Measurements from ENCODE around the gene ARHGAP22.

Gene ARHGAP22

GRCh38 chr10:48536916-48537890 lies 67.7 kb downstream of the ARHGAP22 start:
- Histone ChIP-seq H3K4me3 (ENCODE audit: low read length in 2 of 2) (no peak overlapping the region), H3K27ac (ENCODE audit: low read depth in 2 of 2, low read length in 2 of 2) (no peak overlapping the region), H3K9me3 (ENCODE audit: control insufficient read depth in 2 of 2, low read length in 2 of 2) (no peaks in the 10 kb centered on the region), H3K27me3 (ENCODE audit: control insufficient read depth in 2 of 2, insufficient read depth in 2 of 2, low read length in 2 of 2) (no peaks in the 10 kb centered on the region), H3K36me3 (ENCODE audit: control insufficient read depth in 2 of 2, insufficient read depth in 2 of 2, low read length in 2 of 2) (no peaks in the 10 kb centered on the region), H3K4me1 (ENCODE audit: control insufficient read depth in 2 of 2, insufficient read depth in 2 of 2, low read length in 2 of 2) (no peaks in the 10 kb centered on the region), H3K9ac (ENCODE audit: low read depth in 1 of 2, low read length in 2 of 2) (no peak overlapping the region)

GRCh38 chr10:48536156-48536500 lies 68.7 kb downstream of the ARHGAP22 start:
- Histone ChIP-seq H3K27me3 (ENCODE audit: control insufficient read depth in 2 of 2, insufficient read depth in 2 of 2, low read length in 2 of 2) (no peaks in the 10 kb centered on the region), H3K4me3 (ENCODE audit: low read length in 2 of 2) (no peak overlapping the region), H3K9me3 (ENCODE audit: control insufficient read depth in 2 of 2, low read length in 2 of 2) (no peaks in the 10 kb centered on the region), H3K27ac (ENCODE audit: low read depth in 2 of 2, low read length in 2 of 2) (no peak overlapping the region), H3K4me1 (ENCODE audit: control insufficient read depth in 2 of 2, insufficient read depth in 2 of 2, low read length in 2 of 2) (no peaks in the 10 kb centered on the region), H3K9ac (ENCODE audit: low read depth in 1 of 2, low read length in 2 of 2) (no peak overlapping the region), H3K36me3 (ENCODE audit: control insufficient read depth in 2 of 2, insufficient read depth in 2 of 2, low read length in 2 of 2) (no peaks in the 10 kb centered on the region)

- H3K9ac ChIP-seq (ENCODE audit: low read depth in 1 of 2, low read length in 2 of 2), result no peak overlapping the region
- H3K4me3 ChIP-seq (ENCODE audit: low read length in 2 of 2), result no peak overlapping the region
- no peak overlapping the region for H3K27ac ChIP-seq (ENCODE audit: low read depth in 2 of 2, low read length in 2 of 2)
- H3K36me3 ChIP-seq (ENCODE audit: control insufficient read depth in 2 of 2, insufficient read depth in 2 of 2, low read length in 2 of 2), result no peaks in the 10 kb centered on the region
- H3K9me3 ChIP-seq (ENCODE audit: control insufficient read depth in 2 of 2, low read length in 2 of 2), result no peaks in the 10 kb centered on the region
- no peaks in the 10 kb centered on the region for H3K27me3 ChIP-seq (ENCODE audit: control insufficient read depth in 2 of 2, insufficient read depth in 2 of 2, low read length in 2 of 2)
- H3K4me1 ChIP-seq (ENCODE audit: control insufficient read depth in 2 of 2, insufficient read depth in 2 of 2, low read length in 2 of 2), result no peaks in the 10 kb centered on the region
Measured at GRCh38 chr10:48535416-48536155, 69.3 kb downstream of the ARHGAP22 start.

DNA sequence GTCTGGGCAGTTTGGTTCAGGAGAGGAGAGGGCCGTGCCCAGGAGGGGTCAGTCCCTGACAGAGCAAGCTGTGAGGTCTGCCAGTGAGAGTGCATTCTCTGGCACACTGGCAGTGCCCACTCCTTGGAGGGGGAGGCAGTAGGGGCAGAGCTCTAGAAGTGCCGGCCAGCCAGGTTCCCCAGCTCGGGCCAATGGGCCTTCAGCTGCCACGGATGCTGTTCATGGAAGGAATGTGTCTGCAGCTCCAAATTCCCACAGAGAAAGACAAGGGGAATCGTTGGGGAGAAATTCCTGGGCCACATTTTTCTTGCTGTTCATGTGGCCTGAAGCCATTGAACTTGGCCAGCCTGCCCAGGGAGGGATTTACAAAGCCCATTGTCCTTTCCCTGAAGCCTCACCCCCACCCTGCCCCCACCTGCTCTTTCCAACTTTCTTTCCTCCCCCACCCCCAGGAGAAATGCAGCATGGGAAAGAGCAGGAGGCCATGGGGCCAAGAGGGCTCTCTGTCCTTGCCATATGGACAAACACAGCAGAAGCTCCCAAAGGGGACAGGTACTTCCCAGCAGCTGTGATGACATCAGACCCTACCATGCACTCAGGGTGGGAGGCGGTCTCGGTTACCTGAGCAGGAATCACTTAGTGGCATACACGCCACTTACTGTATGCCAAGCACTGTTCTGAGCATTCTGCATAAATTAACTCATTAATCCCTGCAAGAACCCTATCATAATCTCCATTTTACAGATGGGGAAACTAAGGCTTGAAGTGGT lies 70.7 kb downstream of the ARHGAP22 start:
- H3K36me3 ChIP-seq (ENCODE audit: control insufficient read depth in 2 of 2, insufficient read depth in 2 of 2, low read length in 2 of 2), result no peaks in the 10 kb centered on the region
- no peak overlapping the region for H3K9ac ChIP-seq (ENCODE audit: low read depth in 1 of 2, low read length in 2 of 2)
- no peaks in the 10 kb centered on the region for H3K27me3 ChIP-seq (ENCODE audit: control insufficient read depth in 2 of 2, insufficient read depth in 2 of 2, low read length in 2 of 2)
- H3K4me1 ChIP-seq (ENCODE audit: control insufficient read depth in 2 of 2, insufficient read depth in 2 of 2, low read length in 2 of 2), result no peaks in the 10 kb centered on the region
- H3K4me3 ChIP-seq (ENCODE audit: low read length in 2 of 2), result no peak overlapping the region
- H3K9me3 ChIP-seq (ENCODE audit: control insufficient read depth in 2 of 2, low read length in 2 of 2), result no peaks in the 10 kb centered on the region
- H3K27ac ChIP-seq (ENCODE audit: low read depth in 2 of 2, low read length in 2 of 2), result no peak overlapping the region

DNA sequence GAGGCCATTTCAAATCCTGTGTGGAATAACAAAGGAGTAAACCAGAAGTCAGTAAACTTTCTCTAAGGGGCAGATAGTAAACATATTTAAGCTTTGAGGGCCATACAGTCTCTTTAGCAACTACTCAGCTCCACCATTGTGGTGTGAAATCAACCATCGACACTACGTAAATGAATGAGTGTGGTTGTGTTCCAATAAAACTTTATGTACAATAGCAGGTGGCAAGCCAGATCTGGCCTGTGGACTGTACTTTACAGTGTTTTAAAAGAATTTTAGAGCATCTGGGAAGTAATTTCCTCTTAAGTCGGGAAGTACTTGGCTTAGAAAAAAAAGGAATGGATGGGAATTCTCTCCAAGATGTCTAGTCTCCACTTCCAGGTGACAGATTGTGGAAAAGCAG lies 71.3 kb downstream of the ARHGAP22 start:
- Histone ChIP-seq H3K4me3 (ENCODE audit: low read length in 2 of 2) (no peak overlapping the region), H3K9me3 (ENCODE audit: control insufficient read depth in 2 of 2, low read length in 2 of 2) (no peaks in the 10 kb centered on the region), H3K4me1 (ENCODE audit: control insufficient read depth in 2 of 2, insufficient read depth in 2 of 2, low read length in 2 of 2) (no peaks in the 10 kb centered on the region), H3K9ac (ENCODE audit: low read depth in 1 of 2, low read length in 2 of 2) (no peak overlapping the region), H3K27me3 (ENCODE audit: control insufficient read depth in 2 of 2, insufficient read depth in 2 of 2, low read length in 2 of 2) (no peaks in the 10 kb centered on the region), H3K36me3 (ENCODE audit: control insufficient read depth in 2 of 2, insufficient read depth in 2 of 2, low read length in 2 of 2) (no peaks in the 10 kb centered on the region), H3K27ac (ENCODE audit: low read depth in 2 of 2, low read length in 2 of 2) (no peak overlapping the region)

DNA sequence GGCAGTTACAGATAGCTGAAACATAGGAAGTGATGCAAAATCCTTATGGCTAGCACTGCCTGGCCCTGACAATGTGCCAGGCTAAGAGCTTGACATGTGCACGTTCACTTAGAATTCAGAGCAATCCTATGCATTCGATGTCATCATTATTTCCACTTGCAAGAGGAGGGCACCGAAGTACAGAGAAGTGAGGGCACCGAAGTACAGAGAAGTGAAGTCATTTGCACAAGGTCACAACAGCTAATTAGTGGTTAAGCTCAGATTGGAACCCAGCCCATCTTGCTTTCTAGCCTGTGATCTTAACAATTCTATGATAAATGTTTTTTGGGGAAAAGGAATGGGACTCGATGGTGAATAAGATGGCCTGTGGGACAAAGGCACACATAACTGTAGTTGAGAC lies 73.4 kb downstream of the ARHGAP22 start:
- Histone ChIP-seq H3K9me3 (ENCODE audit: control insufficient read depth in 2 of 2, low read length in 2 of 2) (no peaks in the 10 kb centered on the region), H3K4me3 (ENCODE audit: low read length in 2 of 2) (no peak overlapping the region), H3K27me3 (ENCODE audit: control insufficient read depth in 2 of 2, insufficient read depth in 2 of 2, low read length in 2 of 2) (no peaks in the 10 kb centered on the region), H3K36me3 (ENCODE audit: control insufficient read depth in 2 of 2, insufficient read depth in 2 of 2, low read length in 2 of 2) (no peaks in the 10 kb centered on the region), H3K4me1 (ENCODE audit: control insufficient read depth in 2 of 2, insufficient read depth in 2 of 2, low read length in 2 of 2) (no peaks in the 10 kb centered on the region), H3K27ac (ENCODE audit: low read depth in 2 of 2, low read length in 2 of 2) (no peak overlapping the region), H3K9ac (ENCODE audit: low read depth in 1 of 2, low read length in 2 of 2) (no peak overlapping the region)

GRCh38 chr10:48529331-48529730 lies 75.5 kb downstream of the ARHGAP22 start:
- Histone ChIP-seq H3K27ac (ENCODE audit: low read depth in 2 of 2, low read length in 2 of 2) (no peak overlapping the region), H3K9ac (ENCODE audit: low read depth in 1 of 2, low read length in 2 of 2) (no peak overlapping the region), H3K4me3 (ENCODE audit: low read length in 2 of 2) (no peak overlapping the region), H3K27me3 (ENCODE audit: control insufficient read depth in 2 of 2, insufficient read depth in 2 of 2, low read length in 2 of 2) (peaks cover 3 to 4% of the 10 kb centered on the region in 2 donors), H3K4me1 (ENCODE audit: control insufficient read depth in 2 of 2, insufficient read depth in 2 of 2, low read length in 2 of 2) (no peaks in the 10 kb centered on the region), H3K36me3 (ENCODE audit: control insufficient read depth in 2 of 2, insufficient read depth in 2 of 2, low read length in 2 of 2) (no peaks in the 10 kb centered on the region), H3K9me3 (ENCODE audit: control insufficient read depth in 2 of 2, low read length in 2 of 2) (no peaks in the 10 kb centered on the region)

DNA sequence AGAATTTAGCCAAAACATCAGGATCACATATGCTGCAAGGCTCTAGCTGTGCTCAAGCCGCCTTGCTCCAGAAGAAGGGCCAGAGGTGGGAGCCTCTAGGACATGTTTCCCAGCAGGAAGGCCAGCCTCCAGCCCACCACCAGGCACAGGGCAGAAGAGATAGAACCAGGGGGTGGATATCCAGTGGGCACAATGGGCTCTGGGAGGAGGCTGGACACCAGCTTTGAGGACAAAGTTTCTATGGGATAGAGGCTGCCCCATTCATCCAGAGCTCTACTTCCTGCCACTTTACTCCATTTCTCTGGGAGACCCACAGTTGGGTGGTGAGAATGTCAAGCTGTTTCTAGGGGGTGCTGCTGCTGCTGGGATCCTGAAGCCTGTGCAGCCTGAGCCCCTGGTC lies 77.1 kb downstream of the ARHGAP22 start:
- Histone ChIP-seq H3K4me1 (ENCODE audit: control insufficient read depth in 2 of 2, insufficient read depth in 2 of 2, low read length in 2 of 2) (peaks cover 0 to 4% of the 10 kb centered on the region in 2 donors), H3K4me3 (ENCODE audit: low read length in 2 of 2) (no peak overlapping the region), H3K27me3 (ENCODE audit: control insufficient read depth in 2 of 2, insufficient read depth in 2 of 2, low read length in 2 of 2) (peaks cover 7 to 8% of the 10 kb centered on the region in 2 donors), H3K27ac (ENCODE audit: low read depth in 2 of 2, low read length in 2 of 2) (no peak overlapping the region), H3K36me3 (ENCODE audit: control insufficient read depth in 2 of 2, insufficient read depth in 2 of 2, low read length in 2 of 2) (no peaks in the 10 kb centered on the region), H3K9me3 (ENCODE audit: control insufficient read depth in 2 of 2, low read length in 2 of 2) (no peaks in the 10 kb centered on the region), H3K9ac (ENCODE audit: low read depth in 1 of 2, low read length in 2 of 2) (no peak overlapping the region)

- Histone ChIP-seq H3K4me3 (ENCODE audit: low read length in 2 of 2) (no peak overlapping the region), H3K27ac (ENCODE audit: low read depth in 2 of 2, low read length in 2 of 2) (no peak overlapping the region), H3K4me1 (ENCODE audit: control insufficient read depth in 2 of 2, insufficient read depth in 2 of 2, low read length in 2 of 2) (peaks cover 0 to 4% of the 10 kb centered on the region in 2 donors), H3K9ac (ENCODE audit: low read depth in 1 of 2, low read length in 2 of 2) (no peak overlapping the region), H3K36me3 (ENCODE audit: control insufficient read depth in 2 of 2, insufficient read depth in 2 of 2, low read length in 2 of 2) (no peaks in the 10 kb centered on the region), H3K9me3 (ENCODE audit: control insufficient read depth in 2 of 2, low read length in 2 of 2) (no peaks in the 10 kb centered on the region), H3K27me3 (ENCODE audit: control insufficient read depth in 2 of 2, insufficient read depth in 2 of 2, low read length in 2 of 2) (peaks cover 13 to 14% of the 10 kb centered on the region in 2 donors)
Measured at GRCh38 chr10:48526846-48527505, 77.9 kb downstream of the ARHGAP22 start.
